ENCODE results near the gene METTL8.

- no peak for TF ChIP-seq CTCF (IDR thresholded peaks at IDR 0.05)
- no peak for TF ChIP-seq POLR2A (IDR thresholded peaks at IDR 0.05)
Observed at GRCh38 chr2:171367692-171368091, 66.1 kb downstream of the METTL8 start.
